BE2C (cell line): ENCODE data around the gene ANKRD31.
"Not testable (repeated sequence)": the region's sequence is repeated elsewhere in the genome, so short reads cannot be mapped to it uniquely, and the experiment has no call there.

Source experiments
- DNase-seq: peaks from one replicate; pipeline ENCODE4 v3.0.0-alpha.2; 2020
- H3K27me3 ChIP-seq: fragments of 250-450 bp; sonication (Bioruptor Pico); 2 replicates; pipeline ENCODE4 v1.5.1; 2020; ENCODE audit warnings: mild to moderate bottlenecking
- H3K36me3 ChIP-seq: fragments of 250-450 bp; sonication (Bioruptor Pico); 2 replicates; pipeline ENCODE4 v1.5.1; 2020; ENCODE audit warnings: mild to moderate bottlenecking
- H3K4me1 ChIP-seq: fragments of 250-450 bp; sonication (Bioruptor Pico); 2 replicates; pipeline ENCODE4 v1.5.1; 2020
- H3K4me3 ChIP-seq: 2 replicates; pipeline ENCODE4 v1.5.1; 2011; ENCODE audit warnings: low read depth, low read length
- H3K9me3 ChIP-seq: fragments of 250-450 bp; sonication (Bioruptor Pico); 2 replicates; pipeline ENCODE4 v1.5.1; 2020
- CTCF ChIP-seq: IDR thresholded peaks from 2 replicates; pipeline ENCODE4 v1.5.1; 2012; ENCODE audit warnings: mild to moderate bottlenecking, low read depth, low read length

ANKRD31 gene

GRCh38 chr5:75113354-75114113, 123.1 kb downstream of the ANKRD31 start:
- Histone ChIP-seq H3K9me3 (no peaks in the 10 kb centered on the region), H3K4me1 (no peaks in the 10 kb centered on the region), H3K36me3 (no peaks in the 10 kb centered on the region), H3K4me3 (no peak overlapping the region), H3K27me3 (peaks cover 11% of the 10 kb centered on the region)
- DNase-seq: no peak
- TF ChIP-seq CTCF: no peak

DNA sequence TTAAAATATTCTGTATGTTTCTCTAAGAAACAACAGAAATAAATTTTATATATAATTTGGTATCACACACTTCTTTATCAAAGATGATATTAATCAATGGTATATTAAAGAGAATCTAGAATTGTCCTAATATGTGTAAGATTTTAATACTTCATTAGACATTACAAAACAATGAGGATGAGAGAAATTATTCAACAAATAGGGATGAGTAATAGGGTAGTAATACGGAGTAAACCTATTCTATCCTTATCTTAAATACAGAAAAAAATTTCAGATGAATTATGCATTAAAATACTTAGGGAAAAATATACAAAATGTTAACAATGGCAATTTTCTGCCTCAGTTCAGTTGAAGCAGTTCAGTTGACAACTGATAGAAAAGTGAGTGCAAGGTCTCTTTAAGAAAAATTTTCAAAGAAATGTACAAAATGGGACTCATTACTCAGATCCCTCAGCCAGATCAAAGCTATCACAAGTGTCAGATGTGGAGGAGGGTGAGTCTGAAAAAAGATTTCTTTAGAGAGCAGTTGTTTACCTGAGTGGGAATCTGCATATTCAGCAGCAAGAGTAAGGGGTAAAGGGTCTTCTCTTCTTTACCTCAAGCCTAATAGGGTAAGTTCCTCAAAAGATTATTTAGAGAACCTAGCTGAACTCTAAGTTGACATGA, 127.6 kb downstream of the ANKRD31 start:
- no peak for TF ChIP-seq CTCF

DNA sequence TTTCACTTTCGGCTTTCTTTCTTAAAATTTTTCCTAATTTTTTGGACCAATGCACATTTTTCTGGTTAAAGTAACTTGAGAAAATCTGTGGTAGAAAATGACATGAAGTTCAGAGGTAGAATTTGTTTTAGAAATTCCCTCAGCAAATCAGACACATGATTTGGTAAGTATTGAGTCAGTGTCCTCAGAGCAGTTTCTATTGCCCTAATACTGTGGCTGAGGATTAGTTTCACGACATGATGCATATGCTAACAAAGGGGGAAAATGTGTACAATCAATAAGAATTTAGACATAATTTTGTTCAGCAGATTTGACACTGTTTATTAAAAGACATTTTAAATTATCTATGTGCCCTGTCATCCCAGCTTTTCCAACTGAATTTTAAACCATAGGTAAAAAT, 128.2 kb downstream of the ANKRD31 start:
- Histone ChIP-seq H3K4me1 (no peaks in the 10 kb centered on the region), H3K27me3 (peaks cover 27% of the 10 kb centered on the region), H3K4me3 (no peak overlapping the region), H3K36me3 (no peaks in the 10 kb centered on the region), H3K9me3 (no peaks in the 10 kb centered on the region; the same call in 1 of the 2 replicates)
- TF ChIP-seq CTCF: no peak
- DNase-seq: no peak

More for the DNA sequence above, 127.6 kb downstream of the ANKRD31 start:
- H3K36me3 ChIP-seq: no peaks in the 10 kb centered on the region
- no peaks in the 10 kb centered on the region for H3K9me3 ChIP-seq
- H3K4me3 ChIP-seq: no peak overlapping the region
- no peaks in the 10 kb centered on the region for H3K4me1 ChIP-seq
- peaks cover 27% of the 10 kb centered on the region for H3K27me3 ChIP-seq
- no peak for DNase-seq

DNA sequence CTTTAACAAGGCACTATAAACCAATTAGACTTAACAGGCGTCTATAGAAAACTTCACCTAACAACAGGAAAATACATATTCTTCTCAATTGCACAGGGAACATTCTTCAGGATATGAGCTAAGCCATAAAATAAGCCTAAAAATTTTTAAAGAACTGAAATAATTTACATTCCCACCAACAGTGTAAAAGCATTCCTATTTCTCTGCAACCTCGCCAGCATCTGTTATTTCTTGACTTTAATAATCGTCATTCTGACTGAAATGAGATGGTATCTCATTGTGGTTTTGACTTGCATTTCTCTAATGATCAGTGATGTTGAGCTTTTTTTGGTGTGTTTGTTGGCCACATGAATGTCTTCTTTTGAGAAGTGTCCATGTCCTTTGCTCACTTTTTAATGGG, 140.7 kb downstream of the ANKRD31 start:
- not testable (repeated sequence) for H3K27me3 ChIP-seq, H3K36me3 ChIP-seq, H3K4me1 ChIP-seq, H3K4me3 ChIP-seq, DNase-seq, H3K9me3 ChIP-seq

- Histone ChIP-seq H3K9me3 (no peaks in the 10 kb centered on the region), H3K4me1 (no peaks in the 10 kb centered on the region), H3K36me3 (no peaks in the 10 kb centered on the region), H3K27me3 (peaks cover 14% of the 10 kb centered on the region), H3K4me3 (no peak overlapping the region)
- TF ChIP-seq CTCF: no peak
- DNase-seq: no peak
Measured at GRCh38 chr5:75091597-75091996, 145.1 kb downstream of the ANKRD31 start.

GRCh38 chr5:75089662-75090061, 147.0 kb downstream of the ANKRD31 start:
- H3K9me3 ChIP-seq: no peaks in the 10 kb centered on the region
- H3K27me3 ChIP-seq: peaks cover 14% of the 10 kb centered on the region
- H3K4me3 ChIP-seq: no peak overlapping the region
- TF ChIP-seq CTCF: no peak
- no peak for DNase-seq
- no peaks in the 10 kb centered on the region for H3K36me3 ChIP-seq
- no peaks in the 10 kb centered on the region for H3K4me1 ChIP-seq
